Stomach (tissue), 9 donors: ENCODE data around the gene B4GALNT1. TPM values are rescaled to one million over a fixed set of nuclear protein-coding genes. Genes with fewer than 3 reads are reported as not detected.

Experiments
- DNase-seq, 2 donors: peaks; one replicate each; pipeline versions ENCODE4 v3.0.0 to v3.0.0-alpha.2; 2013 to 2019
- H3K27ac ChIP-seq, 5 donors: fragments of 200-600 bp in 4 of 5; sonication (generic) in 4 of 5; one replicate each; pipeline ENCODE4 v1.5.1; 2013 to 2019; ENCODE audit warnings: mild to moderate bottlenecking in 1 of 5, moderate library complexity in 1 of 5
- H3K27me3 ChIP-seq, 3 donors: fragments of 200-600 bp; sonication (generic); one replicate each; pipeline ENCODE4 v1.5.1; 2017 to 2019; ENCODE audit warnings: mixed run types in 1 of 3
- H3K36me3 ChIP-seq, 4 donors: fragments of 200-600 bp; sonication (generic); 1 replicate in 3 of 4; 2 replicates in 1 of 4; pipeline ENCODE4 v1.5.1; 2016 to 2019
- H3K4me1 ChIP-seq, 4 donors: fragments of 200-600 bp; sonication (generic); one replicate each; pipeline ENCODE4 v1.5.1; 2016 to 2019
- H3K4me3 ChIP-seq, 4 donors: fragments of 200-600 bp; sonication (generic) in 3 of 4; one replicate each; pipeline ENCODE4 v1.5.1; 2016 to 2019; ENCODE audit warnings: mild to moderate bottlenecking in 1 of 4
- H3K9me3 ChIP-seq, 4 donors: fragments of 200-600 bp; sonication (generic); one replicate each; pipeline ENCODE4 v1.5.1; 2016 to 2019
- EP300 ChIP-seq: sonication (generic); formaldehyde crosslinking; IDR thresholded peaks from one replicate; pipeline ENCODE4 v1.6.1; 2017; ENCODE audit warnings: antibody characterized with exemption
- POLR2A ChIP-seq, 4 donors: fragments of 450-650 bp; IDR thresholded peaks; one replicate each; pipeline ENCODE4 v1.6.1; 2016; ENCODE audit warnings: antibody characterized with exemption in 4 of 4, control low read depth in 2 of 4, mild to moderate bottlenecking in 1 of 4, moderate library complexity in 1 of 4
- POLR2AphosphoS5 ChIP-seq, 3 donors: sonication (generic); formaldehyde crosslinking; IDR thresholded peaks; one replicate each; pipeline ENCODE4 v1.6.1; 2016; ENCODE audit warnings: antibody characterized with exemption in 3 of 3
- WGBS, 5 donors: extraction: QIAGEN DNeasy Blood & Tissue Kit in 3 of 5; methylation state at CpG; one replicate each; pipeline versions ENCODE4 v1.1.5 to v1.1.7; 2013 to 2018; 5-methylcytosine and 5-hydroxymethylcytosine counted together
- intact Hi-C: fragments of 100-400 bp; cut with DNase I; formaldehyde crosslinking; loops from one replicate; pipeline ENCODE4 v1.15.1; 2023; ENCODE audit warnings: low total_unique reads
- polyA plus RNA-seq, 3 donors: library from polyadenylated mRNA; stranded (reverse); fragments of 200-250 nt; gene quantifications; one replicate each; pipeline ENCODE4 v1.2.3, GENCODE V29; 2013
- total RNA-seq, 5 donors: library from RNA; depleted of rRNA; stranded (reverse); fragments of >200 nt; gene quantifications; one replicate each; pipeline versions ENCODE4 v1.1.0 to v1.2.3, GENCODE V29; 2014 to 2016
- TF ChIP-seq, protein P1 (sequence below), 7 experiments: fragments of 450-650 bp in 4 of 7; fragments of 200-600 bp in 3 of 7; sonication (generic) in 3 of 7; IDR thresholded peaks; one replicate each; pipeline ENCODE4 v1.5.1; 2016 to 2019; ENCODE audit warnings: antibody characterized with exemption in 7 of 7, control low read depth in 2 of 7, mild to moderate bottlenecking in 1 of 7
- donor health status: healthy with polysubstance abuse.
- donor health status: Bipolar disorder and iron deficiency.
- donor health status: healthy.

Gene B4GALNT1
- total and polyA plus RNA-seq, 8 donors: 0.31 to 1.1 (median 0.67) TPM; not detected in 4

DNA sequence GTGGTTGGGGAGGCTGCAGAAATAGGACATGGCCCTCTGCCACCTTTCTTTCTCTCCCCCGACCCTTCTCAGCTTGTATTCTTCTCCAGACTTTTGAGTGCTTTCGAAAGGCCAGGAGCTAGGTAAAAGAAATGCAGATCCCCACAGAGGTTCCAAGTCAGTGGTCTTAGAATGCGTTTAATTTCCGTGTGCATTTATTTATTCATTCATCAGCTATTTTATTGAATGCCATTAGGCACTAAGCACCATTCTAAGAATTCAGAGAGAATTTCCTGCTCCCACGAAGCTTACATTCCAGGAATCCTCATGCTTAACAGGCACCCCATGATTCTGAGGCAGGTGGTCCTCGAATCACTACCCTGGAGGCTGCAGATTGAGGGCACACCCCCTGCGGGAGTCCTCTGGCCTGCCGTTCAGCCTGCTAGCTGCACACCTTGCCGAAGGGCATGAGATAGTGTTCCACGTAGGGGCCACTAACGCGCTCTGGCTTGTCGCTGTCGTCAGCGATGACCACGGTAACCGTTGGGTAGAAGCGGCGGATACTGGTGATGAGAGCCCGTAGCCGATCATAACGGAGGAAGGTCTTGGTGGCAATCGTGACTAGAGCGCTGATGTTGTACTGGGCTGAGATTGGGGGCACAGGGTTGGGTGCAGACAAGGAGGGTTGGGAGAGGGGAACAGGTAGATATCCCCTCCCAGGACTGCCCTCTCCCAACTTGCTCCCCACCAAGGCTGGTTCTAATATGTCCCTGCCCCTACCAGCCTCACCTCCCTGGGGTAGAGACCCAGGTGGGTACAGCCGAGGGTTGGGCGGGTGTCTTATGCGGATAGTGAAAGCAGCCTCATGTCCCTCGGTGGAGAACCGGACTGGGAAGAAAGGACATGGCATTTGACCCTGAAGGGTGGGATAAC lies 4.5 kb downstream of the B4GALNT1 start:
- WGBS, 5 donors: 42 to 62% (median 46%) methylated on average over 29 of the region's 29 CpGs
- intact Hi-C loops: no loop called here
- DNase-seq: peak in 1 of 2 donors; percentile 6
- no peak for TF ChIP-seq POLR2AphosphoS5 (IDR thresholded peaks at IDR 0.05)
- no peak for TF ChIP-seq POLR2A (IDR thresholded peaks at IDR 0.05)
- no peak for TF ChIP-seq EP300
- TF ChIP-seq, protein P1, sequence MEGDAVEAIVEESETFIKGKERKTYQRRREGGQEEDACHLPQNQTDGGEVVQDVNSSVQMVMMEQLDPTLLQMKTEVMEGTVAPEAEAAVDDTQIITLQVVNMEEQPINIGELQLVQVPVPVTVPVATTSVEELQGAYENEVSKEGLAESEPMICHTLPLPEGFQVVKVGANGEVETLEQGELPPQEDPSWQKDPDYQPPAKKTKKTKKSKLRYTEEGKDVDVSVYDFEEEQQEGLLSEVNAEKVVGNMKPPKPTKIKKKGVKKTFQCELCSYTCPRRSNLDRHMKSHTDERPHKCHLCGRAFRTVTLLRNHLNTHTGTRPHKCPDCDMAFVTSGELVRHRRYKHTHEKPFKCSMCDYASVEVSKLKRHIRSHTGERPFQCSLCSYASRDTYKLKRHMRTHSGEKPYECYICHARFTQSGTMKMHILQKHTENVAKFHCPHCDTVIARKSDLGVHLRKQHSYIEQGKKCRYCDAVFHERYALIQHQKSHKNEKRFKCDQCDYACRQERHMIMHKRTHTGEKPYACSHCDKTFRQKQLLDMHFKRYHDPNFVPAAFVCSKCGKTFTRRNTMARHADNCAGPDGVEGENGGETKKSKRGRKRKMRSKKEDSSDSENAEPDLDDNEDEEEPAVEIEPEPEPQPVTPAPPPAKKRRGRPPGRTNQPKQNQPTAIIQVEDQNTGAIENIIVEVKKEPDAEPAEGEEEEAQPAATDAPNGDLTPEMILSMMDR (IDR thresholded peaks at IDR 0.05): no peak
- Histone ChIP-seq H3K4me3 (no peak overlapping the region), H3K27ac (no peak overlapping the region), H3K27me3 (peaks cover 0 to 98% (median 81%) of the 10 kb centered on the region in 3 donors), H3K4me1 (peaks cover 13 to 34% (median 29%) of the 10 kb centered on the region in 4 donors), H3K36me3 (peaks cover 0 to 18% (median 3%) of the 10 kb centered on the region in 4 donors), H3K9me3 (no peaks in the 10 kb centered on the region)

DNA sequence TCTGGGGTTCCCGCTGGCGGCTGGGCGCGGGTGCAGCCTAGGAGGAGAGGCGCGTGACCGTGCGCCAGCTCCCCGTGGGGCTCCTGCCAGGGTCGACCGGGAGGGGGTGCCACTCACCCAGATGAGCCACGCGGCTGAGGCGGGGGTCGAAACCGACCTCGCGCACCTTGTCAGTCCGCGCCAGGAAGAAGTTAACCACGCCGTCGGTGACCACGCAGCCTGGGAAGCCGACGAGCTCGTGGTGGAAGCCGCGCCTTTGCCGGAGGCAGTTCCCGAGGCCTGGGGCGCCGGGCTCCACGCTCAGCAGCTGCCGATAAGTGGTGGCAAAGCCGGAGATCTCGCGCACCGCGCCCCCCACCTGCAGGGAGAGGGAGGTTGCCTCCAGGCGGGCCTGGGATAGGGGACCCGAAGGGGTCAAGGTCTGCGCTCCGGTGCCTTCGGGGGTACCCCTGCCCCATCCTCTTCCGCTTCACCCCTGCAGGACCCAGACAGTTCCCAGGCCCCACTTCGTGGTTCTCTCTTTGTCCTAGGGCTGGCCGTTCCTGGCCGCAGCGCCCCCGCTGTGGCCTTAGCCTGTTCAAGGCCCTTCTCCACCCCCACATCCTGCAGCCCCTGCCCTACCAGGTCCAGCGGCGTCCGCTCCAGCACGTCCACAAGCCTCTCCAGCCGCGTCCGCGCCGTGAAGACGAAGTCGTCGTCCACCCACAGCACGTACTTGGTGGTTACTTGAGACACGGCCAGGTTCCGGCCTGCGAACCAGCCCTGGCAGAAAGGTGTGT lies 5.3 kb downstream of the B4GALNT1 start:
- Histone ChIP-seq H3K27me3 (peaks cover 0 to 98% (median 80%) of the 10 kb centered on the region in 3 donors), H3K4me1 (peaks cover 11 to 26% (median 21%) of the 10 kb centered on the region in 4 donors), H3K36me3 (peaks cover 0 to 18% (median 3%) of the 10 kb centered on the region in 4 donors), H3K4me3 (peak overlapping the region in 2 of 4 donors; percentile 9 to 34), H3K9me3 (no peaks in the 10 kb centered on the region), H3K27ac (no peak overlapping the region)
- peak in 1 of 2 donors; percentile 39 for DNase-seq
- no peak for TF ChIP-seq EP300
- TF ChIP-seq, protein P1 (IDR thresholded peaks at IDR 0.05): no peak
- TF ChIP-seq POLR2AphosphoS5 (IDR thresholded peaks at IDR 0.05): no peak
- TF ChIP-seq POLR2A (IDR thresholded peaks at IDR 0.05): no peak
- intact Hi-C loops: no loop called here
- 8 to 20% (median 12%) methylated on average over 36 to 67 of the region's 67 CpGs for WGBS, 5 donors

DNA sequence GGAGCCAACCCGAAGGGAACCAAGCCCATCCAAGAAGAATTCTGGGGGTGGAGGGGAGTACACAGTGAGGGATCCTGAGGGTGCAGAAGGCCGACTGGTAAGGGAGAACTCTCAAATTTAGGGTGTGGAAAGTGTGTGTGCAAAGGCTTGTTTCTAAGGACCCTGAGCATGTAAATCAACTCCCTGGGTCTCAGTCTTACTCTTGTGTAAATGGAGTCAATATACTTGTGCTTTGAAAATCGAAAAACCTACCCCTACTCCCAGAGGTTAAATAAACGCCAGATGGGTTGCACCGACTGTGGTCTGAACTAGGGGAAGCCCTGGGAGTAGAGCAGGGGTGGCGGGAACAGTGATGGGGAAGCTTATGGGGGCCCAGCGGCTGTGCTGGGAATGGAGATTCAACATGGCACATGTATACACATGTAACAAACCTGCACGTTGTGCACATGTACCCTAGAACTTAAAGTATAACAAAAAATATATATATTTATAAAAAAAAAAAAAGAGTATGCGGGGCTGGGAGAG lies 6.0 kb downstream of the B4GALNT1 start:
- intact Hi-C loops: no loop called here
- TF ChIP-seq EP300: no peak
- TF ChIP-seq POLR2AphosphoS5 (IDR thresholded peaks at IDR 0.05): no peak
- TF ChIP-seq POLR2A (IDR thresholded peaks at IDR 0.05): no peak
- no peak overlapping the region for H3K4me3 ChIP-seq
- H3K36me3 ChIP-seq: peaks cover 0 to 18% (median 3%) of the 10 kb centered on the region in 4 donors
- no peaks in the 10 kb centered on the region for H3K9me3 ChIP-seq
- peaks cover 0 to 98% (median 79%) of the 10 kb centered on the region in 3 donors for H3K27me3 ChIP-seq
- 18 to 31% (median 26%) methylated on average over 9 of the region's 9 CpGs for WGBS, 5 donors
- DNase-seq: no peak
- peaks cover 4 to 19% (median 15%) of the 10 kb centered on the region in 4 donors for H3K4me1 ChIP-seq
- no peak overlapping the region for H3K27ac ChIP-seq

DNA sequence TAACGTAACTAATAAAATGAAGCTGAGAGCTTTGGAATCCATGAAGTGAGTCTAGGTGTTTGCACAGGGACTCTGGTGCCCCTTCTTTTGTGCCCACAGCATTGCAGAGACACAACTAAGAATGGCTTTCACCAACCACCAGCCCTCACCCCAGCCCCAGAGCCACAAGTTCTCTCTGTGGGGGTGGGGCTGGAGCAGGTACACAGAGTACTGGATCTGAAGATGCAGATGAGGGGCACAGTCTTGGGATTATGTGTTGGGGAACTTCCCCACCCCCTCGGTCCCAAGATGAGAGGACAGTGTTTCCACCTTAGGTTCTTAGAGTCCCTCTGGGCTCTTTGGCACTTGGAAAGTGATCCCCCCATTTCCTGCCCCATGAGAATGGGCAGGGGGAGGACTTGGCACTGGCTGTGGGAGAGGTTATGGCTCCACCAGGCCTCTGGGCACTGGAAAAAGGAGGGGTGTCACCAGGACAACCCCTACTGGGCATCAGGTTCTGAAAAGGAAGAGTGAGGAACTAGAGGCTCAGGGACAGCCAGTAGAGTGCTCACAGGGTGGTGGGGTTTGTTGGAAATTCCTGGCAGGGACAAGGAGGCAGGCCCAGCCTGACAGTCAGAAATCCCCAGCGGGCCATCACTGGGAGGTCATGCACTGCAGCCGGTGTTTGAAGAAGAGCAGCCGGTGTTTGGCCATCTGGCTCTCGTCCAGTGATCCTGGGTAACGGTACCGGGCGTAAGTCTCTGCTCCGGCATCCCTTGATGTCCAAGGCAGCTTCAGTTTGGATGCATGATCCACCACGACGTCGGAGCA lies 6.7 kb downstream of the B4GALNT1 start:
- no peak overlapping the region for H3K4me3 ChIP-seq
- H3K27me3 ChIP-seq: peaks cover 0 to 98% (median 79%) of the 10 kb centered on the region in 3 donors
- H3K27ac ChIP-seq: no peak overlapping the region
- H3K9me3 ChIP-seq: no peaks in the 10 kb centered on the region
- no peak for DNase-seq
- intact Hi-C loops: no loop called here
- peaks cover 0 to 18% (median 3%) of the 10 kb centered on the region in 4 donors for H3K36me3 ChIP-seq
- TF ChIP-seq, protein P1 (IDR thresholded peaks at IDR 0.05): no peak
- TF ChIP-seq POLR2AphosphoS5 (IDR thresholded peaks at IDR 0.05) (no peak), POLR2A (IDR thresholded peaks at IDR 0.05) (no peak), EP300 (no peak)
- H3K4me1 ChIP-seq: peaks cover 7 to 21% (median 16%) of the 10 kb centered on the region in 4 donors
- 23 to 49% (median 31%) methylated on average over 5 to 13 of the region's 13 CpGs for WGBS, 5 donors
